Ovary (tissue), 3 donors: ENCODE measurements around the gene LEKR1.

Source experiments
- EP300 ChIP-seq: sonication (generic); formaldehyde crosslinking; IDR thresholded peaks from one replicate; pipeline ENCODE4 v1.6.1; 2017; ENCODE audit warnings: antibody characterized with exemption
- POLR2A ChIP-seq: fragments of 450-650 bp; IDR thresholded peaks from one replicate; pipeline ENCODE4 v1.6.1; 2017; ENCODE audit warnings: antibody characterized with exemption, mild to moderate bottlenecking, moderate library complexity
- TF ChIP-seq, protein P1 (sequence below), 3 donors: fragments of 450-650 bp in 2 of 3; fragments of 200-600 bp in 1 of 3; IDR thresholded peaks; one replicate each; pipeline versions ENCODE4 v1.5.1 to v1.8.0; 2016 to 2022; ENCODE audit warnings: antibody characterized with exemption in 3 of 3, mild to moderate bottlenecking in 1 of 3
- donor health status: DM: no; HTN: no; CAD: no.

DNA sequence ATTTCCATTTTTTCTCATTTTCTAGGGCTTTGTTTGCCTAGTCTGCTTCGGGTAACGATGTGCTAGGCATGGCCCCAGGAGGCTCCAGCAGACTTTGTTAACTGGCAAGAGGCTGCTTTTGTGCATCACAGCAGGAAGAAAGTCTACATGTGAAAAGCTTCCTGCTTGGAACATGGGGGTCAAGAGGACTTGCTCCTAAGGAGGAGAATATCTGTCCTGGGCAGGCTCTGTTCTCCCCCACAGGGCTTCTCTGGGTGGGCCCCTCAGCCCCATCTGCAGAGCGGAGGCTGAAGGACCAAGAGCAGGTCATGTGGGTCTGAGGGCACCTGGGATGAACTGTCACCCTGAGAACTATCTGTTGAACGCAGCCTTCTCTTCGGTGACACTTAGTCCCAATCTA is 239.0 kb downstream of the LEKR1 start:
- TF ChIP-seq, protein P1, sequence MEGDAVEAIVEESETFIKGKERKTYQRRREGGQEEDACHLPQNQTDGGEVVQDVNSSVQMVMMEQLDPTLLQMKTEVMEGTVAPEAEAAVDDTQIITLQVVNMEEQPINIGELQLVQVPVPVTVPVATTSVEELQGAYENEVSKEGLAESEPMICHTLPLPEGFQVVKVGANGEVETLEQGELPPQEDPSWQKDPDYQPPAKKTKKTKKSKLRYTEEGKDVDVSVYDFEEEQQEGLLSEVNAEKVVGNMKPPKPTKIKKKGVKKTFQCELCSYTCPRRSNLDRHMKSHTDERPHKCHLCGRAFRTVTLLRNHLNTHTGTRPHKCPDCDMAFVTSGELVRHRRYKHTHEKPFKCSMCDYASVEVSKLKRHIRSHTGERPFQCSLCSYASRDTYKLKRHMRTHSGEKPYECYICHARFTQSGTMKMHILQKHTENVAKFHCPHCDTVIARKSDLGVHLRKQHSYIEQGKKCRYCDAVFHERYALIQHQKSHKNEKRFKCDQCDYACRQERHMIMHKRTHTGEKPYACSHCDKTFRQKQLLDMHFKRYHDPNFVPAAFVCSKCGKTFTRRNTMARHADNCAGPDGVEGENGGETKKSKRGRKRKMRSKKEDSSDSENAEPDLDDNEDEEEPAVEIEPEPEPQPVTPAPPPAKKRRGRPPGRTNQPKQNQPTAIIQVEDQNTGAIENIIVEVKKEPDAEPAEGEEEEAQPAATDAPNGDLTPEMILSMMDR (IDR thresholded peaks at IDR 0.05): no peak
- TF ChIP-seq POLR2A (no peak), EP300 (no peak)
